ENCODE results near the gene BCL2.

BCL2 gene

GRCh38 chr18:63158676-63159291, 160.8 kb downstream of the BCL2 start:
- no peak for DNase-seq (ENCODE audit: low read depth, low spot score)
- ChIA-PET CTCF (interaction anchor here (1.2 kb wide), 1 partner anchor 165 kb away, joined by 3 read pairs; no protein-coding TSS in a partner anchor), POLR2A (no interaction called here)
- H3K4me3 ChIP-seq (ENCODE audit: low read depth, low read length): no peak overlapping the region
- TF ChIP-seq CTCF (IDR thresholded peaks at IDR 0.05; ENCODE audit: insufficient read depth, low read length, missing control alignments): no peak

DNA sequence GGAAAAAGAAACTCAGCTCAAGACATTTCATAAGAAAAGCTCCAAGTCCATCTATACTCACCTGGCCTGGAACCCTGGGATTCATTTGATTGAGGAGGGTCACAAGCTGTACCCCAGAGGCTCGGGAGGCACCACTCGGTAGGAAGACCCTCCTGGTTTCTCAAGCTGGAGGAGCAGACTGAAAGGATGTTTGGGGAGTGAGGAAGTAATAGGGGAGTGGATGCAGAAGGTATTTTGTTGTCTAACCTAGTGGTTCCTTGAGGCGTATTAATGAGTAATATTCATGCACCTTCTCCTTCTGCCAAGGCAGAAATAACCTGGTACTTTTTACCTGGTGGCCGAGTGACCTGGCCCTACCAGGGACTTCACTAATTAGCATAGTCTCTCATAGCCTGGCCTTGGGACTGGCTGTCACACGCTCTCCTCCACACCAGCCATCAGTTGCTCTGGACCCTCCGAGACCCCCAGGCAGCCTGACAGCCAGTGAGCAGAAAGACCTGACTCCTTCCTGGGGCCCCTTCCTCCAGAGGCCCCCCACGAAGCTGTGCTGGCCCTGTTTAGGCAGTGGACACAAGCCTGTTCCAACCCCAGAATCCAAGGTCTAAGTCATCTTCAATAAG, 161.4 kb downstream of the BCL2 start:
- POLR2A ChIA-PET: no interaction called here
- no peak for DNase-seq (ENCODE audit: low read depth, low spot score)
- CTCF ChIA-PET: interaction anchor here (1.2 kb wide), 1 partner anchor 166 kb away, joined by 3 read pairs; no protein-coding TSS in a partner anchor
- no peak for TF ChIP-seq CTCF (IDR thresholded peaks at IDR 0.05; ENCODE audit: insufficient read depth, low read length, missing control alignments)
- no peak overlapping the region for H3K4me3 ChIP-seq (ENCODE audit: low read depth, low read length)

- H3K4me3 ChIP-seq (ENCODE audit: low read depth, low read length): no peak overlapping the region
- no peak for DNase-seq (ENCODE audit: low read depth, low spot score)
- POLR2A ChIA-PET: no interaction called here
- CTCF ChIA-PET: interaction anchor here (1.2 to 1.4 kb wide), 3 partner anchors 26 to 166 kb away, joined by 3 read pairs; no protein-coding TSS in a partner anchor
- TF ChIP-seq CTCF (IDR thresholded peaks at IDR 0.05; ENCODE audit: insufficient read depth, low read length, missing control alignments): no peak
Measured at GRCh38 chr18:63157293-63158011, 162.1 kb downstream of the BCL2 start.

GRCh38 chr18:63155910-63156773, 163.4 kb downstream of the BCL2 start:
- no peak overlapping the region for H3K4me3 ChIP-seq (ENCODE audit: low read depth, low read length)
- no peak for TF ChIP-seq CTCF (IDR thresholded peaks at IDR 0.05; ENCODE audit: insufficient read depth, low read length, missing control alignments)
- DNase-seq (ENCODE audit: low read depth, low spot score): no peak
- ChIA-PET CTCF (interaction anchor here (0.8 to 1.4 kb wide), 5 partner anchors 9 to 174 kb away, joined by 3 to 4 read pairs (median 3); no protein-coding TSS in a partner anchor), POLR2A (no interaction called here)

DNA sequence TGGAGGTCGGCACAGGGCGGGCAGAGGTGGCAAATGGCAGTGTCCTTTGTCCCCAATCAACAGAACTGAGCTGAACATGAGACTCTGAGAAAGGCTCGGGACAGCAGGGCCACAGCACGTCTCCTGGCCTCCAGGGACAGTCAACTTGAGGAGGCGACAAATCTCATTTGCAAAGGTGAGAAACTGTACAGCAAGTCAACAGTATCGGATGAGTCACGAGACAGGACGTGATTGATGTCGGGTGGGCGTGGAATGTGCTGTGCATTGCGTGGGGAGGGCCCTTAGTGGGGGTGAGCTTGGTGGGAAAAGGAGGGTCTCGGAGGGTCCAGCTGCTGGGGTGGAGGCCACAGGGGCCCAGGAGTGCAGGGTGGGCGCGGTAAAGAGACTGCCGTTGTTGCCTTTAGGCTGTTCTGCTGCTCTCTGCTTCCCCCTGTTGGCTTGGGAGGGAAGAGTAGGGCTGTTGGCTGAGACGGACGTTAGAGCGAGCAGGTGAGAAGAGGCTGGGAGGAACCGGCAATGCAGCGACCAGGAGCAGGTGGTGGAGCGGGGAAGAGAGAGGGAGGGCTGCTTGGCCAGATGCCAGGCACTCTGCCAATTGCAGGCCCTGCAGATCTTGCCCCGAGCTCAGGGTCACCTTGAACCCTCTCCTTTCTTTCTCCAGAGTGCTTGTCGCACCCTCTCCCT, 164.3 kb downstream of the BCL2 start:
- DNase-seq (ENCODE audit: low read depth, low spot score): no peak
- ChIA-PET CTCF (interaction anchor here (0.8 to 1.1 kb wide), 5 partner anchors 8 to 175 kb away, joined by 3 to 4 read pairs (median 3); no protein-coding TSS in a partner anchor), POLR2A (no interaction called here)

More for the DNA sequence above, 164.3 kb downstream of the BCL2 start:
- H3K4me3 ChIP-seq (ENCODE audit: low read depth, low read length): no peak overlapping the region
- peak; percentile 61 for TF ChIP-seq CTCF (IDR thresholded peaks at IDR 0.05; ENCODE audit: insufficient read depth, low read length, missing control alignments)

Measured in AG04449 (cell line).